SK-N-DZ (cell line): Measurements from ENCODE around the gene SORCS2.

Experiments used
- DNase-seq: peaks from one replicate; pipeline ENCODE4 v3.0.0-alpha.2; 2015; ENCODE audit warnings: low spot score

The SORCS2 gene

DNA sequence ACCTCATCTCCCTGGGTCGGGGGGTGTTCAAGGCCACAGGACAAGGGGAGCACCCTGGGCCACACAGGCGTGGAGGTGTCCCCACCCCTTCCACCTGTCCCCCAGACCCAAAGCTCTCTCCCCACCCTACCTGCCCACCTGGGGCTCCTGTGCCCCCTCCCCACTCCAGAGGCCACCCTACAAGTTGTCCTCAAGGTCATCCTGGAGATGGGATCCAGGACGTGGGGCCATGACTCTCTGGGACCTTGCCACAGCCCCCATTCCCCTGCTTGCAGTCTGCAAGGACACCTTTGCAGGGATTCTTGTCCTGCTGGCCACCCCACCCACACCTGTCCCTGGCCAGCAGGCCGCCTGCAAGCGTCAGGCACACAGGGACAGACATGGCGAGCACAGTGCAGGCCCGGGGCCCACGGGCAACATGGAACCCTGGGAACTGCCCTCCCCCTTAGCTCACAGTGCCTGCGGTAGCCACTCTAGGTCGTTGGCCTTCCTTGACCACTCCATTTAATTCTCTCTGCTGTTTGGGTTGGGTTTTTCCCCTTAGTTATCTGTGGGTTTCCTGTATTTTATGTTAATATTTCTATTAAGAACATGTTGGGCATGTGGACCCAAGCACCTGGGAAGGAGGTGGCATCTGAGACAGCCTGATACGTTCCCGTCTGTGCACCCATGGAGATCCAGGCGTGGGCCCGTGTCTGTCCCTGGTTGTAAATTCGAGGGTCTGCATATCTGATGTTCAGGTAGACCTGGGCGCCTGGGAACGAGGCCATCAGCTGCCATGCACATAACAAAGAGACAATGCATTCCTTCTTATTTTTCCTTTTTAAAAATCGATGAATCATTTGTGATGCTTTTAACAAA lies 549.8 kb downstream of the SORCS2 start:
- no peak for DNase-seq

DNA sequence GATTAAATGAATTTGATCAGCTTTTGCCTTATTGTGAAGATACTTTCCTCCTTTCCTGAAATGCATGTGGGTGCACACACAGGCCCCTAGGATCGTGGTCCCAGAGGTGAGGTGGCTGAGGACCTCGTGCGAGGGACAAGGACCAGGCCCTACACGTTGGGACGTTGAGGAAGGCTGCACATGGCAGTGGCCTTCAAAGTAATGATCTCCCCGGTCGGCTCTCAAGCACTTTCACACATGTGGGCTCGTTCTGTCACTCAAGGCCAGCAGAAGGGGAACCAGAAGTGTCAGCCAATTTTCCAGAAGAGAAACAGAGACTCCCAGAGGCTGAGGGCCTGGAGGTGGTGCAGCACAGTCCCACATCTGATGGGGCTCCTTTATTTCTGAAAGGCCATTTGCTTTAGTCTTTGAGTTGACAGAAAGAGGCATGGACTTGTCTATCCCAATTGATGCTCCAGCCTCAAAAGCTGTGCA lies 550.5 kb downstream of the SORCS2 start:
- no peak for DNase-seq

DNA sequence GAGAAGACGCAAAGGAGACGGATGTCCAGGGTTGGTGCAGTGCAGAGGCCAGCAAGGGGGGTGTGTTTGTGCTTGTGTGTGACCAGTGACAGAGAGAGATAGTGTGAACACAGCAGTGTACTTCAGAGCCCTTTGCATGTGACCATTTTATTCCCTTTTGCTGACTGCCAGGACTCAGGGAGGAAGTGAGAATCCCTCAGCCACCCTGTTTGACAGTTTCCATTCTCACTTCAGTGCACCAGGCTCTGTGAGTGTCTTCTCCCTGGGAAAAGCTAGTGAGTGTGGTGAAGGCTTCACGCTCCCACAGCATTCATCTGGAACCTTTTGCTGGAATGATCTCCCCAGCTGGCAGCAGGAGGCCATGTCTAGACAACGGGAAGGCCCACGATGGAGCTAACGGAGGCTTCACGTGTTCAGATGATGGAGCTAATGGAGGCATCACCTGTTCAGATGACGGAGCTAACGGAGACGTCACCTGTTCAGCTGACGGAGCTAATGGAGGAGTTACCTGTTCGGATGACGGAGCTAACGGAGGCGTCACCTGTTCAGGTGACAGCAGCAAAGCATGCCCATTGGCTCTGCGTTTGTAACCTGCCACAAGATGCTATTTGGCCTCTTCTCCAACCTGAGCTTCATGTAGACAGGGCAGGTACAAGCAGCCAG lies 551.9 kb downstream of the SORCS2 start:
- DNase-seq: no peak

DNA sequence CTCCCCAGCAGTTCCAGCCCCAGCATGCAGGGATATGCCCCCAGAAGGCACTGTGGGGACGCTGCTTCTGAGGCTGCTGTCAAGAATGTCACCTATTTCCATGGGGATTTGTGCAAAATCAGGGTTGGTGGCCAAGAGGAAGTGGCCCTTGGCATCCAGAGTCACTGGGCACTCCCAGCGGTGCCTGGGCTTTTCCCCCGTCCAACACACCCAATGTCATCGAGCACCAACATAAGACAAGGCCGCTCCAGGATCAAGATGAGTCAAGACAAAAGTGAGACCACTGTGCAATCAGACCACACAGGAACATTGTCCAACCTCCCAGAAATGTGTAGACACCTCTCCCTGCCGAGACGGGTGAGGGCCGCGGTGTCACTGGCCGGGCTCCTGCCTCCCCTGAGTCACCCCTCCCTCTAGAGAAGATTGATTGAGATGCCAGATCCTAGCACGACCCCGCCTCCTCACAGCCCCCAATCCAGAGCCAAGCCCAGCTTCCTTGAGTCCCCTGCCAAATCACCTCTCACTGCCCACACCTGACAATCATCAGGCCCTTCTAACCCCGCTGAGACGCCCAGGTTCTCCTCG lies 553.1 kb downstream of the SORCS2 start:
- no peak for DNase-seq

DNA sequence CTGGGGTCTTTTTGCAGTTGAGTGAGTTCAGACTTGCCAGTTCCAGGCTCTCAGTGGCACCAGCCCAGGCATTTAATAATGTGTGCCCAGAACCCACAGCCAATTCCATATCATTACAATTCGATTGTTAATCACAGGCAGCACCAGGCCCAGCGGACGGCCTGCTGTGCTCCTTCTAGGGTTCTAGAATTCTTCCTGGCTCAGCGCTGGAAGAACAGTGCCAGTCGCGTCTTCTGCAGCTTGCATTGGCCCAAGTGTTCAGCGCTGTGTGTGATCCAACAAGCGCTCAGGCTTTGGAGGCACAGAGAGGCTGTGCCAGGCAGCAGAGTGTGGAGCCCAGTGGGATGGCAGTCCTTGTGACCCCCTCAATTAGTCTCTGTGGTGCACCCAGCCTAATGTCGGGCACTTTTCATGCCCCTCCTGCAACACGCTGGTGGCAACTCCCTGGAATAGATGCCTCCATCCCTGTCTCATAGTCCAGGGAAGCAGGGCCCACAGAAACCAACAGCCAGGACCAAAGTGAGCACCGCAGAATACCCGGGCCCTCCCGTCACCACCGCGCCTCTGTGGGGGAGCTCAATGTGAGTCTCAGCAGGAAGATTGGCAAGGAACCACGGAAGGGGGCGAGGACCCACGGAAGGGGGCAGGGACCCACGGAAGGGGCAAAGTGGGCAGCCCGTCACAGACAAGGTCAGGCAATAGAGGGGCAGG lies 554.2 kb downstream of the SORCS2 start:
- DNase-seq: no peak

DNA sequence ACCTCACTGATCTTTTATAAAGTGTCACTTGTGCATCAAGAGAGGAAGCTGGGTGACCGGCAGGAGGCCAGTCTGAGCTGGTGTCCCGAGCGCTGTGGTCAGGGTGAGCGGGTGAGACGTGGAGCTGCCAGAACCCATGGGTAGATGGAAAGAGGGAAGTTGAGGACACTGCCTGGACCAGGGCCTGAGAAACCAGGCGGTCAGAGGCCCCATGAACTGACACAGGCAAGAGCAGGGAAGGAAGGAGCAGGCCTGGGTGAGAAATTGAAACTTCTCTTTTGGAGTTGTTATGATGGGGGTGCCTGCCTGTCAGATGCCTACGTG lies 554.7 kb downstream of the SORCS2 start:
- DNase-seq: no peak

DNA sequence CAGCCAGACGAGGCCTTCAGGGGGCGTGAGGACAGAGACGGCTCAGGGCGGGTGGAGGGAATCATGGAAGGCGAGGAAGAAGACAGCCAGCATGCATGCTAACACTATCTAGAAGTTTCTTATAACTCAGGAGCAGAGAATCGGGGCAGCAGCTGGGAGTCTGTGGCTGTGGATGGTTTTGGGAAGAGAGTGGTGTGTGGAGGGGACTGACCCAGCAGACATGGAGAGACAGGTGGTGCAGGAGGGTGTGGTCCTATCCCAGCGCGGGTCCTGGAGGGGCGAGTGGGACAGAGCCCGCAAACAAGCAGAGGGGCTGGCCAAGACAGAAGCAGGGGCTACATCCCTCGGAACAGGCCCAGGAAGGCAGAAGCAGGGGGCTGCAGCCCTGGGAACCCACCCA lies 555.2 kb downstream of the SORCS2 start:
- no peak for DNase-seq

DNA sequence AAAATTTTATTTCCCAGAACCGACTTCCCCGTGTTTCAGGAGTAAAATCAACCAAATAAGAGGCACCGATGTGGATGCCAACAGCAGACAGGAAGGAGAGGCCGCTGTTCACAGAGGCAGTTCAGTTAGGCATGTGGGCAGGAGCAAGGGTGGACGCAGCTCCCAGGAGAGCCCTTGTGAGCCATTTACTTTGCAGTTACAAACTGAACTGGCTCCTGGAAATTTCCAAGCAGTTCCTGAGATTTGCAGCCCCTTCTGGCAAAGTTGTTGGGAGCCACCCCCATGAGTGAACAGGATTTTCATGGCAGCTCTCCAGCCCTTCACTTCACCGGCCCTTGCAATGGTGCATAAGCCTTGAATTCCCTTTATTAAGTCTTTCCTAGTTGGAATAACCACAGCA lies 558.2 kb downstream of the SORCS2 start:
- DNase-seq: no peak

DNA sequence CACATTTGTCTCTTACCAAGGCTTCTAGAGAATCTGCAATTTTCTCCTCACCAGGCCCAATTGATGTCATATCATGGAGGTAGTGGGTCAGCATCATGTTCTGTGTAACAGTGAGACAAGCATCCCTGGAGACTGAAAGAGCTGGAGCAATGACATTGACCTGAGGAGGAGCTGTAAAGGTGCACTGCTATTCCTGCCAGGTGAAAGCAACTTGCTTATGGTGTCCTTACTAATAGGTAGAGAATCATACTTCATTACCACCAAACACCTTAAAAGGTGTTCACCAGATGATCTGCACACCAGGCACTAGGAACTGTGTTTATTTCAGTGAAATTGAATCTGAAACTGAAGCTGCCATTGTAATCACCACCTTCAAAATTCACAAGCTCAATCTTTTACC lies 558.6 kb downstream of the SORCS2 start:
- no peak for DNase-seq

DNA sequence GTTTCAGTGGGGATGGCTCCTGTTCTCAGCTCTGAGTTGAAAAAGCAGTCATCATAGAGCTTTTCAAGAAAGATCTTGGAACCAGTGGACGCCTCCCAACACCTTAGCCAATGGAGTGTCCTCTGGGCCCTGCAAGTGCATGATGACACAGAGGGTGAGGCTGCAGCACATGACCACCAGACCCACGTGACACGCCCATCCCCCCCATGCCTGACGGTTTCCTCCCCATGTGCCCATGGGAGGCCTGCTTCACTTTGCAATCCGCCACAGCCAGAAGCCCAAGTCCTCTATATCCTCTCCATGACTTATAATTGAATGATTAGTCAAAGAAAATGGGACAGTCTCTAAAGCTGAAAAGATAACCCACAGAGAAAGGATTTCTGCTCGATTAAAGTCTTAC lies 560.3 kb downstream of the SORCS2 start:
- no peak for DNase-seq

DNA sequence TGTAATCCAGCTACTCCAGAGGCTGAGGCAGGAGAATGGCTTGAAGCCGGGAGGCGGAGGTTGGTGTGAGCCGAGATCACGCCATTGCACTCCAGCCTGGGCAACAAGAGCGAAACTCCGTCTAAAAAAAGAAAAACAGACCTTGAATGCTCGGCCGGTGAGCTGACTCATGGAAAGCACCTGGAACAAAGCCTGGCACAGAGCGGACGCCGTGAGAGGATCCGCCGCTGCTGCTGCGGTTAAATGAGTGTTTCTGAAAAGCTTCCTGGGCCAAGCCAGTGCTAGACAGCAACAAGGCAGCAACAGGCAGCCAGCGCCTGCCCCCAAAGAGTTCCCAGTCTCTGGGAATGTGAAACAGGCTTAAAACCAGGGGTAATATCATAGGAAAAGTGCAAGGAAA lies 560.9 kb downstream of the SORCS2 start:
- no peak for DNase-seq

DNA sequence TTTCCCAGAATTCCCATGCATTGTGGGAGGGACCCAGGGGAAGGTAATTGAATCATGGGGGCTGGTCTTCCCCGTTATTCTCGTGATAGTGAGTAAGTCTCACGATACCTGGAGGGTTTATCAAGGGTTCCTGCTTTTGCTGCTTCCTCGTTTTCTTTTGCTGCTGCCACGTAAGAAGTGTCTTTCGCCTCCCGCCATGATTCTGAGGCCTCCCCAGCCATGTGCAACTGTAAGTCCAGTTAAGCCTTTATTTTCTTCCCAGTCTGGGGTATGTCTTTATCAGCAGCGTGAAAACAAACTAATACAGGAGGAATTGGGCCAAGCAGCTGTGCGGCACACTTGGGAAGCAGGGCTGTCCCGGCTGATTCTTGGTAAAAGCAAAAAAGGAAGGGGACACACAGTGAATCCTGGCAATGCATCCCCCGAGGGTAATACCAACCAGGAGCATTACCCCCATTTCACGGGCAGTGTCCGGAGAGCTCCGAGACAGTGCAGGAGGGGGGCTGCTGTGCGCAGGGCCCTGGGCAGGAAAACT lies 561.7 kb downstream of the SORCS2 start:
- no peak for DNase-seq

DNA sequence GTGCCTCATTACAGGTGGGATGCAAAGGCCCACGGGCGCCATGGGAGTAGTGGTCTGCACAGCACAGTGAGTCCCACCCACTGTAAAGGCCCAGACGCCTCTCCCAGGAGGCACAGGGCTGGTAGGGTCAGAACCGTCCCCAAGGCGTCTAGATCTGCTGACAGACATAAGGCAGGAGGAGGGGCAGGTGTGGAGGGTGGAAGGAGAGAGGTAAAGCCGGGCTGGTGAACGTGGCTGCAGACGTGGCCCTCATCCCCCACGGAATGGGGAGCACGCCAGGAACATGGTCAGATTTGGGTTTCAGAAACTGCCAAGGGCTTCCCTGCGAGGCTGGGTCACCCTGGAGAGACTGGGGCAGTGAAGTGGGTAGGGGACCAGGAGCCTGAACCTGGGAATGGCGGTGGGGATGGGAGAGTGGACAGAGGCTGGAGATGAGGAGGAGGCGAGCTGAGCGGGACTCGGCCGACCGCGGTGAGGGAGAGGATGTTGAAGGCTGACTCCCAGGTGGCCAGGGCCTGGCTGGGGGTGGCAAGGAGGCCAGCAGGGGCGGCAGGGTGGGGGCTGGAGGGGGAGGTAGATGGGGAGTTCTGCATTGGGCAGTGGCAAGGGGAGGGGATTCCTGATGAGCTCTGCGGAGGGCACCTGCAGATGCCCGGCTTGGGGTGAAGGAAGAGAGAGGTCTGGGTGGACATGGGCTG lies 562.4 kb downstream of the SORCS2 start:
- no peak for DNase-seq

DNA sequence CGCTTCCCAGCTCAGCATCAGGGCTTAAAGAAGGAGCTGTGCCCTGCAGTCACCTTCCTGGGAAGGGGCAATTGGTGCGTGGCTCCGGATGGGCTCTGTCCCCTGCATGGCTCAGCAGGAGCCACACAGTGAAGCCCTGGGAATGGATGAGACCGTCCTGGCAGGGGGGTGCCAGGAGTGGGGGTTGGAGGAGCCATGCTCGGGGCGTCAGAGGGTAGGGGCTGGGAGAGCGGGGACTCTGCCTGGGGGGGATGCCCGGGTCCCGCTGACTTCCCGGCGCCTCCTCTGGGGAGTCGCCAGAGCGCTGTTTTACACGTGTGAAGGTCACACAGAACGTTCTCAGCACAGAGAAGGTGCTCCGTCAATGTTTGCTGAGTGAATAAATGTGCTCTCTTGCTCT lies 563.2 kb downstream of the SORCS2 start:
- DNase-seq: no peak

DNA sequence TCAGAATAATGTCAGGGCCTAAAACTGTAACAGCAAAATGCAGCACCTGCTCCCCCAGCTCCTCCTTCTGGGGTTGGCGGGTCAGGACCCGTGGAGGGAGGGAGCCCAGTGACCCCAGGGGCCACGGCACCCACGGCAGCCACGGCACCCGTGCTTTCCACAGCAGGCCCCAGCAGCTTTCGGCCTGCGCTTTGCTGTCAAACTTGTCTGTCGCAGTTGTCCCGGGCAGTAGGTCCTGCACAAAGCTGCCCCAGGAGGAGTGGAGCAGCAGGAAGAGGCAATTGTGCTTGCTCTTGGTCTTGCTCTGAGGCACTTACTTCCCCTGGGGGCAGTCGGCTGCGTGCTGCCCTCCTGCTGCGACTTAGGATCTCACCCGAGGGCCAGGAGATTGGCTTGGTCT lies 563.7 kb downstream of the SORCS2 start:
- no peak for DNase-seq

DNA sequence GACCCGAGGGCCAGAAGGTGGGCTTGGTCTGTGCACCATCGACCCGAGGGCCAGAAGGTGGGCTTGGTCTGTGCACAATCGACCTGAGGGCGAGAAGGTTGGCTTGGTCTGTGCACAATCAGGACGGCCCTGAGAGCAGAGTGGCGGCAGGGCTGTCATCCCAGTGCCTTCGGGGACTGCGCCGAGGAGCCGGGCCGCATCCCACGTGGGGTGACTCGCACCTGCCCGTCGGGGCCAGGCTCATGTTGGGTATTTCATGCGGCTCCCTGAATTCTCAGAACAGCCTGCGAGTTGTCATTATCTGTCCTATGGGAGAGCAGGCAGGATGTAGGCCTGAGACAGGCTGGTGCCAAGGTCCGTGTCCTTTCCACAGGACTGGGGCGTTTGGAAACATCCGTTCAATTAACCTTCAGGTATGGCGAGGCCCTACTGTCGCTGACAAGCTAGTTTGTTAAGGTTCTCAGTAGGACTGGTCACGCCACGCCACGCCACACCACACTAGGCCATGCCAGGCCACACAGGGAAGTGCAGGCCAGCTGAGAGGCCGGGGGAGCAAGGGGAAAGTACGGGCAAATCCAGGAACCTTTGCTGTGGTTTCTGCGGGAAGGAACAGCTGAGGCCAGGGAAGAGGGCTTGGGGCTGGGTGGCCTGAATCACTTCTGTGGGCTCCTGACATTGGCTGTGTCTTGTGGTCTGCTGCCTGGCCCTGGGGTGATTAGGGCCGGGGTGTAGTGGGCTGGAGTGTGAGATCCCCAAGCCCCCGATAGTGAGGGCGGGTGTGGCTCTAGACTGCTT lies 564.4 kb downstream of the SORCS2 start:
- DNase-seq: no peak

DNA sequence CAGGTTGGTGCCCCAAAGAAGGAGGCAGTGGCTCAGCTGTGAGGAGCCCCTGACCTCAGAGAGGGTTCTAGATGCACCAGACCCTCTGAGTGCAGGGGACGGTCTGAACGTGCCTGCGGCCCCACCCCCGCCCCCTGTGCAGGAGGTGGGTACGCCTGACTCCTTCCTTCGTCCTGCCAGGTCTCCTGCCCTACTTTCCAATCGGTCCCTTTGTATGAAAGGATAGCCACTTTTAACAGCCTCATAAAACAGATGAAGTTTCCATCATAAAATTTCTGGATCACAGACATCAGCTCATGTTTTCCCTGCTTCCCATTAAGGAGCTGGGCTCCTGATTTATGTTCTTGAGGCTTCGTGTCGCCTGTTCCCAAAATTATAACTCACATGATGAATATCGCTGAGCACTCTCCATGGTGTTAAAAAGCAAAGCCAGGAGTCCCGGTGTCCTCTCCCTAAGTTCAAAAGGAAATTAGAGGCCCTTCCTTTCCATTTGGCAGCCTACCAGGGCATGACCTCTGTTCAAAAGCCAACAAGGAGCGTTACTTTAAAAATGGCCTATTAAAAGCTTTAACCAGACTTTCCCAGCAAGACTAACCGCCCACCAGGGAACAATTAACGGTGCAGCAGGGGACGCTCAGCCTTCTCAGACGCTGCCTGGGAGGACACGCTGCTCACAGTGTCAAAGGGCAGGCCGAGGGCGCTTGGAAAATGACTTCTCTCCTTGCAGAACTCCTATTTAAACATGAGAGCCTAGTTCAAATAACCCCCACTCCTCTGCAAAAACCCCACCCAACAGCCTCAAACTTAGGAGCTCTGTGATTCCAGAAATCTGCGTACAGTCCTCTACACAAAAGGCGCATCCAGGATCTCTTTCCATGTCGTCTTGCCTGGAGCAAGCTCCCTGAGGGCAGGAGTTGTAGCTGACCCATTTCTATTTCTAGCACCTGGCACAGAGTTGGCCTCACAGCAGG lies 565.4 kb downstream of the SORCS2 start:
- no peak for DNase-seq

DNA sequence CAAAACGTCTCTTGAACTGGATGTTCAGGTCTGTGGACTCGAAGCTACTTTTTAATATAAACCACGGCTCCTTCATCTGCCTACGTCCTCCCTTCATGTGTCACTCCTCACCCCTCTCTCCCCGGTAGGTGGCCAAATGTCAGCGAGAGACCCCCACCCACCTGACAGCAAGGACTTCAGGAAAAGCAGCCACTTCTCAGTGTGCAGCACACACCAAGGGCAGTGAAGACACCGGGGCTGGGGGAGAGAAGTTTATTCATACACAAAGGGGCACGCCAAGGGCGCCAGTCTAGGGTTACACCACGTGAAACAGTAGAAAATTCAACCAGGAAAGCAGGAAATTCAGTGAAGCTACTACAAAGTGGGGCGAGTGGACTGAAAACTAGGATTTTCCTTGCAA lies 566.1 kb downstream of the SORCS2 start:
- no peak for DNase-seq

DNA sequence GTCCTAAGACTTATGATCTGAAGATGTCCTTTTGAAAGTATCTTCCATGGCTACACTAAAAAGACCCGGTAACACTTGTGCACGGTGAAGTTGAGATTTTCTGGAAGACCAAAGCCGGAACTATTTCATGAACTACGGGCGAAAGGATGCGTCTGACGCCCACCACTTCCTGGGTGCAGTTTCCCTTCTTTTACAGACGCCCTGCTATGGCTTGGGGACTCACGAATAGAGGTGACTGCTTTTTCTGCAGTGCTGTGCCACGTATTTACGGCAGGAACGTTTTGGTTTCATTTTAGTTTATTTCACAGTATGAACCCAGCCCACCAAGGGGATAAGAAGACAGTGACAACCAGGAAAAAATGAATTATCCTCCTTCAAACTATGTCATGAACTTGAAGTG lies 566.9 kb downstream of the SORCS2 start:
- no peak for DNase-seq
